ENCODE measurements around the gene SLC5A2.

GRCh38 chr16:31491778-31492418 is 9.0 kb downstream of the SLC5A2 start:
- TF ChIP-seq EZH2phosphoT487 (IDR thresholded peaks at IDR 0.05; ENCODE audit: insufficient read depth, low read depth) (no peak), EZH2 (IDR thresholded peaks at IDR 0.05; ENCODE audit: insufficient read depth, poor library complexity, severe bottlenecking) (no peak)

All from GM23248 (cell line).